ENCODE measurements around the gene BICDL1. TPM values are rescaled to one million over a fixed set of nuclear protein-coding genes. Genes with fewer than 3 reads are reported as not detected.

The BICDL1 gene
- total and polyA plus RNA-seq, 10 of the 15 experiments (the other 5 are each of a cell fraction or from before 2014, with no cell fraction given) = 0.72 to 12.3 (median 4.2) TPM

DNA sequence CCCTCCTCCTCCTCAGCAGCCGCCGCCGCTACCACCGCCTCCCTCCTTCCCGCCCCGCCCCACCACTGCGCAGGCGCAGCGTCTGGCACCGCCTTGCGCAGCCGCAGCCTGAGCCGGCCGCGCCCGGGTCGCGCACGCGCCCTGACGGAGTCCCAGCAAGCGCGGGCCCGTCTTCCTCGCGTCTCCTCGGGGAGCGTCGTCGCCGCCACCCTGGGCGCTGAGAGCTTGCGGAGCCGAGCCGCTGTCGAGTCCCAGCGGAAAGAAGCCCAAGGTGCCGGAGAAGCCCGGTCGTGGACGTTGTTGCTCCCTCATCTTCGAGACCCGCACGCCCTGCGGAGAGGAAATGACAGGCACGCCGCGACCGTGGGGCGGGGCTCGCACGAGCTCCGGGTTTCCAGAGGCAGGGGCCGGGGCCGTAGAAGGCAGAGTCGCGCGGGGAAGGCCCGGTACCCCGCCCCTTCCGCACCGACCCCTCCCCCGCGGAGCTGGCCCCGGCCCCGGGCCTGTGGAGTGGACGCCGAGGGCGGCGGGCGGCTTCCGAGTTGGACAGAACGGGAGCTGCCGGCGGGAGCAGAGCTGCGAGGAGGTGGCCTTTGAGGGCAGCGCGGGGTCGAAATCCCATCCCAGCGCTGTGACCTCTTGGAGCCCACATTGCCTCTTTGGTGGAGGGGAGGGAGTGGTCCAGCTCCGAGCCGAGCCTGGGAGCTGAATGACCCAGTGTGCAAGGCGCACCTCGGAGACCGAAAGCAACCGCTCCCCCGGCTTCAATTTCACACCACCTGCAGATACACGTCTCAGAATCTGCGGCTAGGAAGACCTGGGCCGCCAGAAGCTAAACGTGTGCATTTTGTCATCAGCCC, 128.0 kb downstream of the BICDL1 start:
- peak; percentile 91 for FAIRE-seq
- RAD21 ChIA-PET (ENCODE audit: unreplicated experiment) = interaction anchor here (0.9 to 9.6 kb wide), 12 partner anchors 15 to 200 kb away, joined by 3 to 118 read pairs (median 4); partner anchors contain the start of genes BICDL1, PXN, RNU4-1 and RPLP0
- no peaks in the 10 kb centered on the region for H3K27me3 ChIP-seq (replicated peaks in 1 of 2; ENCODE audit: control insufficient read depth in 2 of 2, insufficient read depth in 2 of 2, low read length in 1 of 2)
- peaks cover 54% of the 10 kb centered on the region for H3K4me1 ChIP-seq (ENCODE audit: control insufficient read depth, insufficient read depth, low read length)
- H3K4me2 ChIP-seq (ENCODE audit: control insufficient read depth, insufficient read depth) = peak overlapping the region; percentile 99
- H3K79me2 ChIP-seq (ENCODE audit: control insufficient read depth, insufficient read depth, low read length) = peaks cover 73% of the 10 kb centered on the region
- POLR2A ChIA-PET = interaction anchor here (0.6 to 10.4 kb wide), 20 partner anchors 8 to 1012 kb away, joined by 3 to 141 read pairs (median 6); partner anchors contain the start of genes BICDL1, PXN and RPLP0
- peak overlapping the region; percentile 84 for H3K9ac ChIP-seq (ENCODE audit: control insufficient read depth, insufficient read depth, low read length)
- peak overlapping the region; percentile 97 for H3K27ac ChIP-seq (ENCODE audit: control insufficient read depth, insufficient read depth)
- SMC1A ChIA-PET (ENCODE audit: uncharacterized antibody, unreplicated experiment) = interaction anchor here (1.0 to 9.8 kb wide), 10 partner anchors 10 to 103 kb away, joined by 3 to 142 read pairs (median 8); partner anchors contain the start of gene RPLP0
- H3K4me3 ChIP-seq = peak overlapping the region; percentile 76
- intact Hi-C loops (cut with micrococcal nuclease; ENCODE audit: unreplicated experiment) = loop anchor here (10.0 kb wide), 1 partner anchor 148 kb away; the partner anchor contains the start of gene PXN
- no TSS peak for BruUV-seq (replicated peaks)
- H2AFZ ChIP-seq (ENCODE audit: control insufficient read depth, low read depth, low read length) = peak overlapping the region; percentile 73
- H3K36me3 ChIP-seq (ENCODE audit: control insufficient read depth in 2 of 2, insufficient read depth in 2 of 2, low read length in 1 of 2) = peaks cover 0 to 16% of the 10 kb centered on the region in 2 experiments; a peak in 2 of 4 replicates
- WGBS (ENCODE audit: insufficient coverage, insufficient replicate concordance, low lambda C conversion rate, missing lambda C conversion rate) = 1% methylated on average over 73 of the region's 91 CpGs
- peak; percentile 64 for ATAC-seq
- H4K20me1 ChIP-seq (ENCODE audit: control insufficient read depth, insufficient read depth) = peaks cover 12% of the 10 kb centered on the region
- no peak for DNase-seq (ENCODE audit: low read depth, low spot score)
- no peaks in the 10 kb centered on the region for H3K9me3 ChIP-seq (replicated peaks; ENCODE audit: control insufficient read depth, insufficient read depth, low read length)
- in situ Hi-C loops (cut with MboI) = no loop called here
- CTCF ChIA-PET = interaction anchor here (1.3 to 6.2 kb wide), 5 partner anchors 16 to 128 kb away, joined by 4 to 61 read pairs (median 6); partner anchors contain the start of genes BICDL1 and RPLP0
- TF ChIP-seq, protein P1, sequence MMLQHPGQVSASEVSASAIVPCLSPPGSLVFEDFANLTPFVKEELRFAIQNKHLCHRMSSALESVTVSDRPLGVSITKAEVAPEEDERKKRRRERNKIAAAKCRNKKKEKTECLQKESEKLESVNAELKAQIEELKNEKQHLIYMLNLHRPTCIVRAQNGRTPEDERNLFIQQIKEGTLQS (IDR thresholded peaks at IDR 0.05; ENCODE audit: borderline replicate concordance, extremely low read depth, low read depth, low read length) = peak; percentile 64
- no peak for TF ChIP-seq ELK1 (IDR thresholded peaks at IDR 0.05; ENCODE audit: low read depth, low read length)
- peak; percentile 100 for TF ChIP-seq IKZF1 (conservative IDR thresholded peaks at IDR 0.05)
- no peak for TF ChIP-seq FOS (IDR thresholded peaks at IDR 0.05; ENCODE audit: borderline replicate concordance, extremely low read depth, insufficient read length)
- TF ChIP-seq ZNF207 (IDR thresholded peaks at IDR 0.05; ENCODE audit: borderline replicate concordance) = peak; percentile 86
- TF ChIP-seq, protein P2, sequence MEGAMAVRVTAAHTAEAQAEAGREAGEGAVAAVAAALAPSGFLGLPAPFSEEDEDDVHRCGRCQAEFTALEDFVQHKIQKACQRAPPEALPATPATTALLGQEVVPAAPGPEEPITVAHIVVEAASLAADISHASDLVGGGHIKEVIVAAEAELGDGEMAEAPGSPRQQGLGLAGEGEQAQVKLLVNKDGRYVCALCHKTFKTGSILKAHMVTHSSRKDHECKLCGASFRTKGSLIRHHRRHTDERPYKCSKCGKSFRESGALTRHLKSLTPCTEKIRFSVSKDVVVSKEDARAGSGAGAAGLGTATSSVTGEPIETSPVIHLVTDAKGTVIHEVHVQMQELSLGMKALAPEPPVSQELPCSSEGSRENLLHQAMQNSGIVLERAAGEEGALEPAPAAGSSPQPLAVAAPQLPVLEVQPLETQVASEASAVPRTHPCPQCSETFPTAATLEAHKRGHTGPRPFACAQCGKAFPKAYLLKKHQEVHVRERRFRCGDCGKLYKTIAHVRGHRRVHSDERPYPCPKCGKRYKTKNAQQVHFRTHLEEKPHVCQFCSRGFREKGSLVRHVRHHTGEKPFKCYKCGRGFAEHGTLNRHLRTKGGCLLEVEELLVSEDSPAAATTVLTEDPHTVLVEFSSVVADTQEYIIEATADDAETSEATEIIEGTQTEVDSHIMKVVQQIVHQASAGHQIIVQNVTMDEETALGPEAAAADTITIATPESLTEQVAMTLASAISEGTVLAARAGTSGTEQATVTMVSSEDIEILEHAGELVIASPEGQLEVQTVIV (IDR thresholded peaks at IDR 0.05; ENCODE audit: borderline replicate concordance, partially characterized antibody) = no peak
- peak; percentile 75 for TF ChIP-seq POLR2AphosphoS2 (IDR thresholded peaks at IDR 0.05; ENCODE audit: low read depth, low read length)
- TF ChIP-seq CREM (IDR thresholded peaks at IDR 0.05; ENCODE audit: low read depth) = peak; percentile 41
- TF ChIP-seq DPF2 (IDR thresholded peaks at IDR 0.05) = 0 out of 2 replicates have a peak, but pooled peaks have one; percentile 65
- TF ChIP-seq BACH1 (IDR thresholded peaks at IDR 0.05; ENCODE audit: borderline replicate concordance) = peak; percentile 61; the same call in 1 of the 2 replicates
- TF ChIP-seq NBN (IDR thresholded peaks at IDR 0.05) = peak; percentile 46; the same call in 1 of the 2 replicates
- TF ChIP-seq IKZF2 (IDR thresholded peaks at IDR 0.05) = peak in 1 of 2 experiments; percentile 43; a peak in 2 of 4 replicates
- peak; percentile 36; the same call in 1 of the 2 replicates for TF ChIP-seq CHD1 (IDR thresholded peaks at IDR 0.05; ENCODE audit: low read depth, low read length)
- TF ChIP-seq HDGF (IDR thresholded peaks at IDR 0.05) = peak; percentile 45; the same call in 1 of the 2 replicates
- TF ChIP-seq TCF3 (IDR thresholded peaks at IDR 0.05; ENCODE audit: borderline replicate concordance, insufficient read depth, low read depth, low read length) = 0 out of 2 replicates have a peak, but pooled peaks have one; percentile 17
- TF ChIP-seq PML (IDR thresholded peaks at IDR 0.05; ENCODE audit: low read length) = no peak
- TF ChIP-seq MYC (IDR thresholded peaks at IDR 0.05; ENCODE audit: insufficient read depth, insufficient read length, insufficient replicate concordance, low read length, severe bottlenecking) = peak; percentile 26
- peak; percentile 48 for TF ChIP-seq MEF2B (IDR thresholded peaks at IDR 0.05; ENCODE audit: partially characterized antibody, poor library complexity, severe bottlenecking)
- no peak for TF ChIP-seq ZZZ3 (IDR thresholded peaks at IDR 0.05; ENCODE audit: control insufficient read depth, insufficient read length, low read depth)
